HL-60 (cell line): Measurements from ENCODE around the gene COL18A1.

Source experiments
- DNase-seq, 2 experiments: peaks; one replicate each; pipeline ENCODE4 v3.0.0-alpha.2; 2010 to 2020; ENCODE audit warnings: low read depth in 1 of 2, low spot score in 1 of 2
- H3K27ac ChIP-seq: fragments of 250-450 bp; sonication (Bioruptor Pico); replicated peaks from 2 replicates; pipeline ENCODE4 v1.5.1; 2020; ENCODE audit warnings: mild to moderate bottlenecking, moderate library complexity
- H3K27me3 ChIP-seq: fragments of 250-450 bp; sonication (Bioruptor Pico); 2 replicates; pipeline ENCODE4 v1.5.1; 2021; ENCODE audit warnings: mild to moderate bottlenecking, moderate library complexity; ENCODE audit not compliant: insufficient read depth, poor library complexity, severe bottlenecking
- H3K4me3 ChIP-seq: replicated peaks from 2 replicates; pipeline ENCODE4 v1.5.1; 2011; ENCODE audit warnings: mild to moderate bottlenecking, control low read depth, low read length; ENCODE audit not compliant: insufficient read depth
- GABPA ChIP-seq: IDR thresholded peaks from 2 replicates; pipeline ENCODE4 v1.6.1; 2012; ENCODE audit warnings: low read depth
- POLR2AphosphoS5 ChIP-seq: IDR thresholded peaks from 2 replicates; pipeline ENCODE4 v1.6.1; 2012; ENCODE audit warnings: low read depth
- REST ChIP-seq: IDR thresholded peaks from 2 replicates; pipeline ENCODE4 v1.6.1; 2012; ENCODE audit warnings: low read depth; ENCODE audit not compliant: insufficient replicate concordance
- SPI1 ChIP-seq: IDR thresholded peaks from 2 replicates; pipeline ENCODE4 v1.6.1; 2012; ENCODE audit warnings: low read depth, mild to moderate bottlenecking, borderline replicate concordance
- TF ChIP-seq, protein P1 (sequence below): IDR thresholded peaks from one replicate; pipeline ENCODE4 v1.5.1; 2011; ENCODE audit warnings: low read length, control low read depth, inconsistent platforms; ENCODE audit not compliant: insufficient read depth

The COL18A1 gene

GRCh38 chr21:45405271-45405818 lies 380 bp downstream of the COL18A1 start:
- Histone ChIP-seq H3K27me3 (peaks cover 49% of the 10 kb centered on the region), H3K4me3 (no peak overlapping the region), H3K27ac (no peak overlapping the region)
- no peak for TF ChIP-seq SPI1
- TF ChIP-seq, protein P1, sequence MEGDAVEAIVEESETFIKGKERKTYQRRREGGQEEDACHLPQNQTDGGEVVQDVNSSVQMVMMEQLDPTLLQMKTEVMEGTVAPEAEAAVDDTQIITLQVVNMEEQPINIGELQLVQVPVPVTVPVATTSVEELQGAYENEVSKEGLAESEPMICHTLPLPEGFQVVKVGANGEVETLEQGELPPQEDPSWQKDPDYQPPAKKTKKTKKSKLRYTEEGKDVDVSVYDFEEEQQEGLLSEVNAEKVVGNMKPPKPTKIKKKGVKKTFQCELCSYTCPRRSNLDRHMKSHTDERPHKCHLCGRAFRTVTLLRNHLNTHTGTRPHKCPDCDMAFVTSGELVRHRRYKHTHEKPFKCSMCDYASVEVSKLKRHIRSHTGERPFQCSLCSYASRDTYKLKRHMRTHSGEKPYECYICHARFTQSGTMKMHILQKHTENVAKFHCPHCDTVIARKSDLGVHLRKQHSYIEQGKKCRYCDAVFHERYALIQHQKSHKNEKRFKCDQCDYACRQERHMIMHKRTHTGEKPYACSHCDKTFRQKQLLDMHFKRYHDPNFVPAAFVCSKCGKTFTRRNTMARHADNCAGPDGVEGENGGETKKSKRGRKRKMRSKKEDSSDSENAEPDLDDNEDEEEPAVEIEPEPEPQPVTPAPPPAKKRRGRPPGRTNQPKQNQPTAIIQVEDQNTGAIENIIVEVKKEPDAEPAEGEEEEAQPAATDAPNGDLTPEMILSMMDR: no peak
- no peak for DNase-seq

DNA sequence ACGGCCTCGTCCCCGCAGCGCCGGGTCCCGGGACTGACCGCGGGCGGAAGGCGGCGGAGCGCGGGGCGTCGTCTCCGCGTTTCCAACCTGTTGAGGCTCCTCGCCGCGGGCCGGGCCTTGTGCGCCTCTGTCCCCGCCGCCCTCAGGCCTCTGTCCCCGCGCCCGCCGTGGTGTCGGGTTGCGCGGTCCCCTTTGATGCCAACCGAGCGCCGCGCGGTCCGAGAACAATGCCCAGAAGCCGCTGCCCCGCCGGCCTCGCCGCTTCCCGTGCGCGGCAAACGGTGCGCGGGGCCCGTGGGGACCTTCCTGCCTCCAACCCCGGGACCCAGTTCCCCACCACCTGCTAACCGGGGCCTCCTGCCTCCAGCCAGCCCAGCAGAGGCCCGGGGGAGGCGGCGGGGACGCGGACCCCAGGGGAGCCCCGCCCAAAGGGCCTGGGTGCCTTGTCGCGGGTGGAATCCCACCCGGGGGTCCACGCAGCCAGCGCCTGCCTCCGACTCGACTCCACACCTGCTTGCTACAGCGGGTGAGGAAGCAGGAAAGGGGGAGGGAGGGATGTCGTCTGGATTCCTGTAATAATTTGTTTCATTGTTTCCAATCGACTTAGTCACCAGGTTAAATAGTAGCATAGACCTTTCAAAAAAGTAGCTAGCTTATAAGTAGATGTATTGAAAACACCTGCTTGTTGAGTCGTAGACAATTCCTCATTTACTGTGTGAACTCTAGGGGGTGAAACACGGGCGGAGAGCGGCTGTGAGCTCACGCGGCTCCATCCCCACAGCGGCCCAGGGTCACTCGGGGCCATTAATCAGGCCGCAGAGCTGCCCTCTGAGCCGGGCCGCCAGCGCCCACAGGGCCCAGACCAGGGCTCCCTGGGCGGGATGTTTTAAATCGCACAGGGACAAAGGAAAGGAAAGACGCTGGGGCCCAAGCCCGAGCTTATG lies 1.1 kb downstream of the COL18A1 start:
- no peak overlapping the region for H3K27ac ChIP-seq
- H3K4me3 ChIP-seq: no peak overlapping the region
- DNase-seq: no peak
- no peak for TF ChIP-seq SPI1
- no peak for TF ChIP-seq GABPA
- no peak for TF ChIP-seq REST
- TF ChIP-seq, protein P1: no peak
- no peak for TF ChIP-seq POLR2AphosphoS5
- H3K27me3 ChIP-seq: peaks cover 51% of the 10 kb centered on the region

- H3K4me3 ChIP-seq: no peak overlapping the region
- TF ChIP-seq, protein P1: no peak
- TF ChIP-seq SPI1 (no peak), REST (no peak), POLR2AphosphoS5 (no peak), GABPA (no peak)
- H3K27me3 ChIP-seq: peaks cover 51% of the 10 kb centered on the region
- DNase-seq: no peak
- H3K27ac ChIP-seq: no peak overlapping the region
Observed at GRCh38 chr21:45406801-45407628, 2.0 kb downstream of the COL18A1 start.
